ENCODE data around the gene PMS1.

DNA sequence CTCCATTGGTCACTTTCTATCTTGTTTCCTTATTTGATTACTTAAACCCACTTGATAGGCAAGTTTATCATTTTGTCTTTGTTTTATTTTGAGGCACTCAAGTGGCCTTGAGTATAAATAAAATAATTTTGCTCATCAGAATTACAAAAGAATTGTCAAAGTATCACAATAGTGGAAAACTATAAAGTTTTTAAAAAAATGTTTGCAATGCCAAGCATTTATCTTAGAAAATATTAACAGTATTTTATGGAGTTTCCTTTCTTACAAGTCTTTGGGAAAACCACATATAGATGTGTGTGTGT lies 14.7 kb downstream of the PMS1 start:
- TF ChIP-seq CTCF (IDR thresholded peaks at IDR 0.05) (no peak), POLR2A (IDR thresholded peaks at IDR 0.05) (no peak)
